Measurements from ENCODE around the gene MRPL24. TPM values are rescaled to one million over a fixed set of nuclear protein-coding genes. Genes with fewer than 3 reads are reported as not detected.

MRPL24 gene
- total and polyA plus RNA-seq, 2 of the 4 experiments (the other 2 are of a cell fraction), result 68.8 to 99.5 TPM

DNA sequence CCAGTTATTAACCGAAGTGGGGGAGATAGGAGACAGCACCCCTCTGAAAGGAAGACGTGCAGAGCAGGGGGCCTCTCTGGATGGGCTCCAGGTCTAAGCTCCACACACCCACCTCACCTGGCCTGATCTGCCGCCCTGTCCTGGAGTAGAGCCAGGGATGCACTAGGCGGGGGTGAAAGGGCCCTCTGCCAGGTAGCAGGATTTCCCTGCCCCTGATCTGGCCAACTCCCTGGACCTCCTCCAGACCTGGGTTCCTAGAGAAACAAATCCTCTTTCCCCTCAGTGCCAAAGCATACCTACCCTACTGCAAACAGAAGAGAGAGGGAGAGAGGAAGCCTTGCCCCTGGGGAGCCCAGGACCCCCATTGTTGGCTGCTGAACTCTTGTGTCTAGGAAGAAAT, 37.6 kb downstream of the MRPL24 start:
- ATAC-seq (ENCODE audit: low read depth) (no peak), DNase-seq (no peak)
- in situ Hi-C loops (cut with MboI; ENCODE audit: low sequenced_read_pairs) (no loop called here), dilution Hi-C loops (cut with HindIII; ENCODE audit: low sequenced_read_pairs, unreplicated experiment) (no loop called here), intact Hi-C loops (cut with micrococcal nuclease) (no loop called here)
- no peak for TF ChIP-seq FOS (IDR thresholded peaks at IDR 0.05; ENCODE audit: low read depth, low read length)
- no peak for TF ChIP-seq NFE2L2 (IDR thresholded peaks at IDR 0.05; ENCODE audit: low read depth, low read length)
- TF ChIP-seq MAFK (IDR thresholded peaks at IDR 0.05; ENCODE audit: low read depth, low read length), result no peak
- TF ChIP-seq BHLHE40 (IDR thresholded peaks at IDR 0.05; ENCODE audit: low read depth, low read length), result no peak
- no peak for TF ChIP-seq RFX5 (IDR thresholded peaks at IDR 0.05; ENCODE audit: low read depth, low read length)
- TF ChIP-seq POLR2A (IDR thresholded peaks at IDR 0.05; ENCODE audit: low read depth, low read length), result no peak
- TF ChIP-seq, protein P1, sequence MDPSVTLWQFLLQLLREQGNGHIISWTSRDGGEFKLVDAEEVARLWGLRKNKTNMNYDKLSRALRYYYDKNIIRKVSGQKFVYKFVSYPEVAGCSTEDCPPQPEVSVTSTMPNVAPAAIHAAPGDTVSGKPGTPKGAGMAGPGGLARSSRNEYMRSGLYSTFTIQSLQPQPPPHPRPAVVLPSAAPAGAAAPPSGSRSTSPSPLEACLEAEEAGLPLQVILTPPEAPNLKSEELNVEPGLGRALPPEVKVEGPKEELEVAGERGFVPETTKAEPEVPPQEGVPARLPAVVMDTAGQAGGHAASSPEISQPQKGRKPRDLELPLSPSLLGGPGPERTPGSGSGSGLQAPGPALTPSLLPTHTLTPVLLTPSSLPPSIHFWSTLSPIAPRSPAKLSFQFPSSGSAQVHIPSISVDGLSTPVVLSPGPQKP (IDR thresholded peaks at IDR 0.05; ENCODE audit: borderline replicate concordance, low read depth, low read length), result no peak
- TF ChIP-seq, protein P2, sequence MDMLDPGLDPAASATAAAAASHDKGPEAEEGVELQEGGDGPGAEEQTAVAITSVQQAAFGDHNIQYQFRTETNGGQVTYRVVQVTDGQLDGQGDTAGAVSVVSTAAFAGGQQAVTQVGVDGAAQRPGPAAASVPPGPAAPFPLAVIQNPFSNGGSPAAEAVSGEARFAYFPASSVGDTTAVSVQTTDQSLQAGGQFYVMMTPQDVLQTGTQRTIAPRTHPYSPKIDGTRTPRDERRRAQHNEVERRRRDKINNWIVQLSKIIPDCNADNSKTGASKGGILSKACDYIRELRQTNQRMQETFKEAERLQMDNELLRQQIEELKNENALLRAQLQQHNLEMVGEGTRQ (IDR thresholded peaks at IDR 0.05; ENCODE audit: low read depth, low read length), result no peak
- TF ChIP-seq RCOR1 (IDR thresholded peaks at IDR 0.05; ENCODE audit: insufficient replicate concordance, low read length), result no peak
- no peak for TF ChIP-seq CEBPB (IDR thresholded peaks at IDR 0.05; ENCODE audit: low read depth, low read length)
- POLR2A ChIA-PET (ENCODE audit: unreplicated experiment), result no interaction called here
- no peak overlapping the region for H4K91ac ChIP-seq (ENCODE audit: insufficient read depth, low read depth, low read length)
- H3K27me3 ChIP-seq (ENCODE audit: control insufficient read depth, insufficient read depth, low read length), result peaks cover 5% of the 10 kb centered on the region
- H3K79me1 ChIP-seq (ENCODE audit: low read depth in 1 of 2, low read length in 2 of 2), result no peaks in the 10 kb centered on the region
- no TSS peak for BruUV-seq (replicated peaks)
- no peak overlapping the region for H3K4me3 ChIP-seq (ENCODE audit: insufficient read depth, low read depth, low read length)
- no peak overlapping the region for H3K4ac ChIP-seq (ENCODE audit: low read depth, low read length)
- no peak overlapping the region for H3K56ac ChIP-seq (ENCODE audit: extremely low read depth, insufficient read depth, low read length)
- H3K23ac ChIP-seq (ENCODE audit: low read depth, low read length), result no peak overlapping the region
- no peak overlapping the region for H2BK120ac ChIP-seq (ENCODE audit: low read depth, low read length)
- H3K18ac ChIP-seq (ENCODE audit: low read depth, low read length), result no peak overlapping the region
- H3K4me2 ChIP-seq (ENCODE audit: low read depth, low read length), result no peak overlapping the region
- no peak overlapping the region for H4K5ac ChIP-seq (ENCODE audit: low read depth, low read length)
- H4K20me1 ChIP-seq (ENCODE audit: insufficient read depth, low read length), result no peaks in the 10 kb centered on the region
- no peak overlapping the region for H2AFZ ChIP-seq (replicated peaks; ENCODE audit: low read length, poor library complexity)
- no peak overlapping the region for H2AK5ac ChIP-seq (ENCODE audit: low read depth, low read length)
- H3K9me1 ChIP-seq (ENCODE audit: insufficient read depth, low read length), result no peaks in the 10 kb centered on the region
- no peak overlapping the region for H3K14ac ChIP-seq (replicated peaks; ENCODE audit: low read depth, low read length)
- H2BK5ac ChIP-seq (ENCODE audit: low read depth, low read length, poor library complexity, severe bottlenecking), result no peak overlapping the region
- H4K8ac ChIP-seq (ENCODE audit: low read depth in 2 of 2, low read length in 2 of 2), result no peak overlapping the region
- H3K27ac ChIP-seq (ENCODE audit: insufficient read depth, low read length), result no peak overlapping the region
- peaks cover 36% of the 10 kb centered on the region for H3K4me1 ChIP-seq (ENCODE audit: control insufficient read depth, insufficient read depth, low read length)
- H2BK20ac ChIP-seq (ENCODE audit: low read depth, low read length), result no peak overlapping the region
- 100% methylated on average over 1 of the region's 4 CpGs; no CpG with 5 or more reads in 1 of the 2 experiments for WGBS, 2 experiments (ENCODE audit: extremely low coverage in 2 of 2, insufficient read length in 1 of 2)
- no peaks in the 10 kb centered on the region for H3K36me3 ChIP-seq (ENCODE audit: control insufficient read depth, insufficient read depth, low read length)
- no peak overlapping the region for H2BK15ac ChIP-seq (ENCODE audit: low read depth, low read length)
- peak overlapping the region; percentile 49 for H2AK9ac ChIP-seq (replicated peaks; ENCODE audit: low read depth, low read length, poor library complexity)
- CTCF ChIA-PET, result interaction anchor here (6.9 kb wide), 1 partner anchor 13 kb away, joined by 54 read pairs; no protein-coding TSS in a partner anchor
- no peaks in the 10 kb centered on the region for H3K9me3 ChIP-seq (ENCODE audit: control insufficient read depth, insufficient read depth, low read length)
- H3K9ac ChIP-seq (ENCODE audit: low read depth, low read length), result no peak overlapping the region

Data from IMR-90 (cell line).